ENCODE results near the gene TRAPPC13. TPM values are rescaled to one million over a fixed set of nuclear protein-coding genes. Genes with fewer than 3 reads are reported as not detected.

The TRAPPC13 gene
- total RNA-seq, 3 donors from 2014 or later, result 18.5 to 21.8 (median 18.7) TPM

DNA sequence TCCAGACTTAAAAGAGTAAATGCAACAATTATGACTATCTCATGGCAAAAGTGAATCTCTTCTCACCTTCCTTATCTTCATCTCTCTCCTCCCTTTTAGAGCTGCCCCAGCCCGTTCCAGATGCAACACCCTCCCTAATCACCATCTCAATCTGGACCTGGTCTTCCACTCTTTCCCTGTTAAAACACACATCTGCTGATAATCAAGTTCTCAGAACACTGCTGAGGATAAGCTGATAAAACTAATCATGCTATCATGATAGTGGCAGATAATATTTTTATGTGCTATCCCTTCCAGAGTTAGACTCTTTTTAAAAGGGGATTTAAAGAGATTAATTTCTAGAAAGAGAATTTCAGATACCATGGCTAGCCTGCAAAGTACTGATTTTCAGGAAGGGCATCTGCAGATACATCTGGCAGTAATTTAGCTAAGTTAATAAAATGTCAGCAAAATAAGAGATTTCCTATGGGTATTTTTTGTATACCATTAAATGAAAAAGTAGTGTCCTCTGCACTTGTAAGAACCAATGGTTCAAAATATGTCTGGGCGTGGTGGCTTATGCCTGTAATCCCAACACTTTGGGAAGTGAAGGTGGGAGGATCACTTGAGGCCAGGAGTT, 79.9 kb downstream of the TRAPPC13 start:
- peaks cover 3% of the 10 kb centered on the region for H3K4me1 Mint-ChIP-seq (ENCODE audit: low read depth)
- no peak for DNase-seq
- peaks cover 23% of the 10 kb centered on the region for H3K36me3 Mint-ChIP-seq (ENCODE audit: insufficient read depth)
- no peaks in the 10 kb centered on the region for H3K9me3 Mint-ChIP-seq
- H3K27me3 Mint-ChIP-seq (ENCODE audit: low read depth), result no peaks in the 10 kb centered on the region
- ATAC-seq, result no peak
- no peak overlapping the region for H3K4me3 Mint-ChIP-seq

GRCh38 chr5:65707663-65708062, 82.8 kb downstream of the TRAPPC13 start:
- no peak for DNase-seq
- ATAC-seq, result no peak
- H3K27me3 Mint-ChIP-seq (ENCODE audit: low read depth), result no peaks in the 10 kb centered on the region
- no peak overlapping the region for H3K4me3 Mint-ChIP-seq
- H3K9me3 Mint-ChIP-seq, result no peaks in the 10 kb centered on the region
- peaks cover 17% of the 10 kb centered on the region for H3K4me1 Mint-ChIP-seq (ENCODE audit: low read depth)
- peaks cover 29% of the 10 kb centered on the region for H3K36me3 Mint-ChIP-seq (ENCODE audit: insufficient read depth)

GRCh38 chr5:65708145-65708544, 83.3 kb downstream of the TRAPPC13 start:
- H3K9me3 Mint-ChIP-seq, result no peaks in the 10 kb centered on the region

More at GRCh38 chr5:65708145-65708544, 83.3 kb downstream of the TRAPPC13 start:
- no peak overlapping the region for H3K4me3 Mint-ChIP-seq
- ATAC-seq (no peak), DNase-seq (no peak)
- no peaks in the 10 kb centered on the region for H3K27me3 Mint-ChIP-seq (ENCODE audit: low read depth)
- peaks cover 18% of the 10 kb centered on the region for H3K4me1 Mint-ChIP-seq (ENCODE audit: low read depth)
- peaks cover 24% of the 10 kb centered on the region for H3K36me3 Mint-ChIP-seq (ENCODE audit: insufficient read depth)

Other genes with a start within 250 kb of the TRAPPC13 start
- gene ADAMTS6, start 143.1 kb upstream of the TRAPPC13 start, total RNA-seq, result under 1 TPM; 0.27 to 0.63 (median 0.61) TPM
- gene CENPK, start 61.9 kb upstream of the TRAPPC13 start, total RNA-seq, result 10 to 100 TPM; 24.4 to 34.9 (median 33.3) TPM
- gene PPWD1, start 61.7 kb upstream of the TRAPPC13 start, total RNA-seq, result 10 to 100 TPM; 41.1 to 44.1 (median 42.8) TPM
- gene TRIM23, start 694 bp upstream of the TRAPPC13 start, total RNA-seq, result 1 to 10 TPM; 5.0 to 6.3 (median 5.5) TPM
- 1 to 10 TPM; 7.2 to 8.0 (median 7.6) TPM for gene SHLD3, start within 50 bp of the TRAPPC13 start, total RNA-seq
- gene SGTB, start 97.1 kb downstream of the TRAPPC13 start, total RNA-seq, result 10 to 100 TPM in 1 of 3 donors, 1 to 10 TPM in 2; 9.2 to 11.0 (median 9.8) TPM
- 10 to 100 TPM; 29.7 to 40.9 (median 38.8) TPM for gene NLN, start 97.2 kb downstream of the TRAPPC13 start, total RNA-seq